Pancreas (tissue), 10 donors: ENCODE results near the gene ASMT. TPM values are rescaled to one million over a fixed set of nuclear protein-coding genes. Genes with fewer than 3 reads are reported as not detected.

Experiments
- ATAC-seq, 4 donors: fragments of 200-7000 bp; cut with Tn5 transposase; one replicate each; pipeline versions ENCODE4 v1.8.0 to v1.9.1; 2020; ENCODE audit warnings: mild to moderate bottlenecking in 4 of 4, moderate library complexity in 4 of 4
- DNase-seq, 6 donors: peaks; one replicate each; pipeline ENCODE4 v3.0.0-alpha.2; 2020
- FAIRE-seq: peaks from 2 replicates; lab custom pipeline; 2012; peaks lifted over from hg19 to GRCh38; lab: Jason Lieb, UNC
- H3K27ac ChIP-seq, 4 donors: fragments of 200-600 bp; sonication (generic); 1 replicate in 3 of 4; 2 replicates in 1 of 4; pipeline versions ENCODE4 v1.5.0 to v1.8.0; 2020
- H3K27me3 ChIP-seq, 4 donors: fragments of 200-600 bp; one replicate each; pipeline ENCODE4 v1.8.0; 2021
- H3K36me3 ChIP-seq, 3 donors: fragments of 200-600 bp; sonication (generic) in 1 of 3; one replicate each; pipeline versions ENCODE4 v1.5.0 to v1.8.0; 2020 to 2021
- H3K4me1 ChIP-seq, 3 donors: fragments of 200-600 bp; one replicate each; pipeline ENCODE4 v1.8.0; 2021
- H3K4me3 ChIP-seq, 4 donors: fragments of 200-600 bp; sonication (generic) in 2 of 4; one replicate each; pipeline versions ENCODE4 v1.5.0 to v1.8.0; 2020 to 2021
- H3K9me3 ChIP-seq, 4 donors: fragments of 200-600 bp; one replicate each; pipeline ENCODE4 v1.8.0; 2021
- CTCF ChIP-seq, 4 donors: fragments of 200-600 bp; sonication (generic) in 3 of 4; IDR thresholded peaks; one replicate each; pipeline versions ENCODE4 v1.5.0 to v1.8.0; 2021; ENCODE audit warnings: antibody characterized with exemption in 4 of 4
- WGBS, 2 donors: extraction: QIAGEN DNeasy Blood & Tissue Kit; methylation state at CpG; one replicate each; pipeline ENCODE4 v1.1.7; 2013; 5-methylcytosine and 5-hydroxymethylcytosine counted together
- intact Hi-C, 3 donors: fragments of 100-400 bp; cut with DNase I; formaldehyde crosslinking; loops; one replicate each; pipeline versions ENCODE4 v1.11.1 to v1.14.2; 2022
- polyA plus RNA-seq, 2 donors: library from polyadenylated mRNA; stranded (reverse); fragments of 200-250 nt; gene quantifications; one replicate each; pipeline ENCODE4 v1.2.3, GENCODE V29; 2013
- total RNA-seq, 6 donors: library from RNA; stranded (reverse); fragmentation: NEBNext Ultra II Directional in 4 of 6; extraction: Animal tissue kit (Norgen Biotek cat#: 25700) in 4 of 6; gene quantifications; one replicate each; pipeline versions ENCODE4 v1.2.1 to v1.2.4, GENCODE V29; 2021 to 2023
- donor health status: healthy with polysubstance abuse.
- donor health status: DM: no; HTN: no; CAD: no; lungs with moderate emphysema.
- donor health status: DM: no; HTN: no; CAD: no.
- donor health status: control.
- donor health status: control.
- donor health status: Bipolar disorder and iron deficiency.
- donor health status: DM: yes; HTN: yes; CAD: no.
- donor health status: DM: no; HTN: no; CAD: no.
- donor health status: DM: no; HTN: no; CAD: no.
- donor health status: DM: yes; HTN: yes; CAD: no.

ASMT gene
- total and polyA plus RNA-seq, 8 donors: 0.22 to 1.2 (median 0.38) TPM; not detected in 5

GRCh38 chrX:1659664-1660461 lies 45.0 kb downstream of the ASMT start:
- Histone ChIP-seq H3K4me1 (no peaks in the 10 kb centered on the region), H3K9me3 (no peaks in the 10 kb centered on the region), H3K36me3 (no peaks in the 10 kb centered on the region), H3K27ac (no peak overlapping the region), H3K4me3 (no peak overlapping the region), H3K27me3 (peaks cover 0 to 3% (median 0%) of the 10 kb centered on the region in 4 donors)
- DNase-seq (peak in 1 of 6 donors; percentile 35), ATAC-seq (no peak), FAIRE-seq (no peak)
- 84 to 87% methylated on average over 34 of the region's 34 CpGs for WGBS, 2 donors
- intact Hi-C loops: loop anchor here in 1 of 3 donors (10.0 kb wide), 1 partner anchor 935 kb away; no protein-coding TSS in a partner anchor
- TF ChIP-seq CTCF (IDR thresholded peaks at IDR 0.05): no peak

GRCh38 chrX:1661048-1661921 lies 46.4 kb downstream of the ASMT start:
- no peak overlapping the region for H3K4me3 ChIP-seq
- FAIRE-seq: no peak

GRCh38 chrX:1661922-1662221 lies 47.0 kb downstream of the ASMT start:
- no peak for TF ChIP-seq CTCF (IDR thresholded peaks at IDR 0.05)
- Histone ChIP-seq H3K27me3 (no peaks in the 10 kb centered on the region), H3K36me3 (no peaks in the 10 kb centered on the region), H3K4me3 (no peak overlapping the region), H3K27ac (no peak overlapping the region), H3K9me3 (no peaks in the 10 kb centered on the region), H3K4me1 (no peaks in the 10 kb centered on the region)
- ATAC-seq (no peak), DNase-seq (peak in 1 of 6 donors; percentile 31), FAIRE-seq (no peak)
- 91% methylated on average over 15 of the region's 15 CpGs for WGBS, 2 donors
- intact Hi-C loops: no loop called here

More at GRCh38 chrX:1661048-1661921, 46.4 kb downstream of the ASMT start:
- no peak for TF ChIP-seq CTCF (IDR thresholded peaks at IDR 0.05)
- H3K4me1 ChIP-seq: no peaks in the 10 kb centered on the region
- H3K9me3 ChIP-seq: no peaks in the 10 kb centered on the region
- WGBS, 2 donors: 66 to 71% methylated on average over 16 of the region's 16 CpGs
- peak in 3 of 6 donors; percentile 9 to 23 (median 10) for DNase-seq
- peaks cover 0 to 3% (median 0%) of the 10 kb centered on the region in 4 donors for H3K27me3 ChIP-seq
- no peak overlapping the region for H3K27ac ChIP-seq
- H3K36me3 ChIP-seq: no peaks in the 10 kb centered on the region
- intact Hi-C loops: no loop called here
- ATAC-seq: peak in 3 of 4 donors; percentile 47 to 72 (median 56)

- FAIRE-seq: no peak
- peak in 1 of 6 donors; percentile 17 for DNase-seq
- no peaks in the 10 kb centered on the region for H3K27me3 ChIP-seq
- no peak overlapping the region for H3K4me3 ChIP-seq
- no peaks in the 10 kb centered on the region for H3K36me3 ChIP-seq
- no peaks in the 10 kb centered on the region for H3K4me1 ChIP-seq
- intact Hi-C loops: no loop called here
- no peaks in the 10 kb centered on the region for H3K9me3 ChIP-seq
- no peak overlapping the region for H3K27ac ChIP-seq
- TF ChIP-seq CTCF (IDR thresholded peaks at IDR 0.05): no peak
- ATAC-seq: no peak
- 60 to 71% methylated on average over 6 of the region's 6 CpGs for WGBS, 2 donors
These were observed 52.7 kb downstream of the ASMT start for GRCh38 chrX:1667566-1667965.
